ENCODE results near the gene MACROD2.
"Not testable (repeated sequence)": the region's sequence is repeated elsewhere in the genome, so short reads cannot be mapped to it uniquely, and the experiment has no call there.

The MACROD2 gene

GRCh38 chr20:15515691-15516090 is 1520.4 kb downstream of the MACROD2 start:
- DNase-seq, result no peak

GRCh38 chr20:15520930-15521524 is 1525.7 kb downstream of the MACROD2 start:
- DNase-seq, result no peak

GRCh38 chr20:15523400-15523799 is 1528.1 kb downstream of the MACROD2 start:
- no peak for DNase-seq

DNA sequence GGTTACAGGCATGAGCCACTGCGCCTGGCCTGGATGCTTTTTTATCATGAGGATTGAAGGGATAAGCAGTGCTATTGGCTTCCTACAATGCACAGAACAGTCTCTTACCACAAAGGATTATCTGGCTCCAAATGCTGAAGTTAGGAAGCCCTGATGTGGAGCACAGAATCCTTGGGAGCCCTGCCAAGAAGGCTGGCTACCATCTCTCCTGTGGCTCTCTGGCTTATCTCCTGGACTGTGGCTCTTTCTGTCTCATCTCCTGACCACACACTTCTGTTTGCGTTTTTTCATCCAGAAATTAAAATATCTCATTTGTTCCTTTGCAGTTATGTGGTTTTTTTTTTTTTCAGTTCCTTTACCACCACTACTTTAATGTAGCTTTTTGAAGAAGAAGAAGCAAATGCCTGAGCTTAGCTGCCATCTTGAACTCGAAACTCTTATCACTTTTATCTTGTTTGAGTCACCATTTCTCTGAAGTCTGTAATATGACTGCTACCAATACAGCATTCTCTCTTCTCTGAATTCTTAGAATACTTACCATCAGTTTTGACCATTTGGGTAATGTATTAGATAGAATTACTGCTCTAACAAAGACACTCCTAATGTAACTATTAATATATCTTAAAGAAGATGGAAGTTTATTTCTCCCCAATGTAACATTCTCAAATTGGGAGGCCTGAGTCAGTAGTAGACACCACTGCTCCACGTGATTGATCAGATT is 1533.2 kb downstream of the MACROD2 start:
- no peak for DNase-seq

- no peak for DNase-seq
Measured at GRCh38 chr20:15535863-15536262, 1540.5 kb downstream of the MACROD2 start.

DNA sequence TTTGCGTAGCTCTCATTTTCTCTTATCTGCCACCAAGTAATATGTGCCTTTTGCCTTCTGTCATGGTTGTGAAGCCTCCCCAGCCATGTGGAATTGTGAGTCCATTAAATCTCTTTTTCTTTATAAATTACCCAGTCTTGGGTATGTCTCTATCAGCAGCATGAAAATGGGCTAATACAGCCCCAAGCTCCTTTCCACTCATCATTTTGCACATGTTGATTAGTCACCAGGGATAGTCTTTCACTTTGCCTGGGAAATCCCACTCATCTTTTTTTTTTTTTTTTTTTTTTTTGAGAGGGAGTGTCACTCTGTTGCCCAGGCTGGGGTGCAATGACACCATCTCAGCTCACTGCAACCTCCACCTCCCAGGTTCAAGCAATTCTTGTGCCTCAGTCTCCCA is 1541.9 kb downstream of the MACROD2 start:
- DNase-seq, result not testable (repeated sequence)

GRCh38 chr20:15542655-15543054 is 1547.3 kb downstream of the MACROD2 start:
- no peak for DNase-seq

DNA sequence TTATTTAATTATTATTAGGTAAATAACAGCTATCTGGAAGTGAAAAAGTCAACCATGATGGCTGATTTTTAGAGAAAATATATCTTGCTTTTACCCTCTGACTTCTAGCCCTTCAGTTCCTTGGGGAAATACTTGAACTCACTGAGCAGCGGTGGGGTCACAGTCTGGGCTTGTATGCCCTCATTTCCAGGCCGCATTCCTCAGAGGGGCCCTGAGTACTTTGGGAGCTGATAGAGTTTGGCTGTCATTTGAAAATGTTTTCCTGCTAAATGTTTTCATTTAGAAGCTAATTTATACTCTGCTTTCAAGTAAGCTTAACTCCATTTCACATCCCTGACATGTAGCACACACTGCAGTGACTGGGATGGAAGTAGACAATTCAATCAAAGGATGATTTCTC is 1549.4 kb downstream of the MACROD2 start:
- no peak for DNase-seq

- DNase-seq, result no peak
Measured at GRCh38 chr20:15546525-15547023, 1551.3 kb downstream of the MACROD2 start.

GRCh38 chr20:15547119-15547518 is 1551.8 kb downstream of the MACROD2 start:
- no peak for DNase-seq

GRCh38 chr20:15550116-15550870 is 1555.0 kb downstream of the MACROD2 start:
- DNase-seq, result no peak

- no peak for DNase-seq
Measured at GRCh38 chr20:15555913-15556312, 1560.6 kb downstream of the MACROD2 start.

DNA sequence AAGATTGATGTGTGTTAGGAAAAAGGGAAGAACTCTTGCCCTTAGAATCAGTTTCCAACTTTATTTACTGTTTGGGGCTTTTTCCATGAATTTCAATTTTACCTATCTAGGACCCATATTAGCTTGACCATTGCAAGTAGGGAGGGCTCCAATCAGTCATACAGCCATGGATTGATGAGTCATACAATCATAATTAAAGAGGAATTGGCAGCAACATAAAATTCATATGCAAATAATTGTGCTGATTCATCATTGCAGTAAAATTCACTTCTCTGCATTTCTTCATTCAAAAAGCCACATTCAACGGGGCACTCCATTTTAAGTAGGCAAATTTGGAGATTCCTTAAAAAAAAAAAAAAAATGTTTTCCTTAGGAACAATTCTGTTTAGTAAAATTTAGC is 1561.6 kb downstream of the MACROD2 start:
- no peak for DNase-seq

DNA sequence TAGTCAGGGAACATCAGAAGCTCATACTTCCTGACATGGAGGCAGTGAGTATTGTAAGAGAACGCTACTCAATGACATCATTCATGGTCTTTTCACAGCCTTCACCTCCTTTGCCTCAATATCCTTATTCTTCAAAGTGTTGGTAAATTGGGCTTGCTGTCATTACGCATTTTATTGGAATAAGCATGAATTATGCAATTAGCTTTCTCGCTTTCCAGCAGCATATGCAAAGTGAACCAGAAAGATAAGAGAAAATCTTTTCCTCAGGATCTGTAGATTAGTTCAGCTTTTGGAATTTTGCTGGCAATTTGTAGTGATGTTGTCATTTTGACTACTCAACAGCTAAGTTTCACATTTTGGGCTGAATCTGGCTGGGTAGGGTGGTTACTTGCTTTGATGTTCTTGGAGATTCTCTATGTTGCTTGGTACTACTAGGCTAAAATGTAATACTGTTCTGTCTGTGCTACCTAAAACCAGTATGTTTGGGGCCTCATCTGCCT is 1565.8 kb downstream of the MACROD2 start:
- DNase-seq, result no peak

- no peak for DNase-seq
Measured at GRCh38 chr20:15561707-15562404, 1566.5 kb downstream of the MACROD2 start.

GRCh38 chr20:15563836-15564235 is 1568.5 kb downstream of the MACROD2 start:
- DNase-seq, result no peak

GRCh38 chr20:15564981-15565380 is 1569.7 kb downstream of the MACROD2 start:
- DNase-seq, result no peak

DNA sequence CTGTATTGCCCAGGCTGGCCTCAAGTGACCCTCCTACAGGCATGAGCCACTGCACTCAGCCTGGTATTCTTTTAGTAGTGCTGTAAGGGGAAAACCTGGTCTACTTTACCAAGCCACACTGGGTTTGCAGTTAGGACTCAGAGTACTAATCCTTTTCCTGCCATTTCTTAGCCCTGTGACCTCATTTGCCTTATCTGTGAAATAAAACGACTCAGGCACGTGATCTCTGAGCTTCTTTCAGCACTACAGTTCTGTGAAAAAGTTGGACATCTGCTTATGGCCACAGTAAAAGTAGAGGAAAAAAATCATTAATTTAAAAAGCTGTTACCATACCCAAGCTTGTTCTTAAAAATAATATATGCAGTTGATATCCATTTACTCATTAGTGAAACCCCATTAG is 1570.5 kb downstream of the MACROD2 start:
- DNase-seq, result no peak

DNA sequence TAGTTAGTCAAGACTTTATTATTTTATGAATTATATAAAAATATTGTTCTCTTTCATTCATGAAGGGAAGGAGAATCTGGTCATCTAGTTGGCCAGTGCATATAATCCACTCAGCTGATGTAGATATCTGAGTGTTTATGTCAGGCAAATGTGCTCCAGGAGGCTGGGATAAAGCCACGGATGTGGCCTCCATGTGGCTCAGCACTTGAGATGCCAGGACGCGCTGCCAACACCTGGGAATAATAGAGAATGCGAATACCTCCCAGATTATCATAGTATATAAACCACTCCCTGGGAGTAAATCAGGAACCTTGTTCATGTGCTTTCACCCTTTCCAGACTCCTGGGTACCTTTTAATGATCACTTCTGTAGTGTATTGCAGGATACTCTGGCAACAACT is 1571.9 kb downstream of the MACROD2 start:
- DNase-seq, result no peak

DNA sequence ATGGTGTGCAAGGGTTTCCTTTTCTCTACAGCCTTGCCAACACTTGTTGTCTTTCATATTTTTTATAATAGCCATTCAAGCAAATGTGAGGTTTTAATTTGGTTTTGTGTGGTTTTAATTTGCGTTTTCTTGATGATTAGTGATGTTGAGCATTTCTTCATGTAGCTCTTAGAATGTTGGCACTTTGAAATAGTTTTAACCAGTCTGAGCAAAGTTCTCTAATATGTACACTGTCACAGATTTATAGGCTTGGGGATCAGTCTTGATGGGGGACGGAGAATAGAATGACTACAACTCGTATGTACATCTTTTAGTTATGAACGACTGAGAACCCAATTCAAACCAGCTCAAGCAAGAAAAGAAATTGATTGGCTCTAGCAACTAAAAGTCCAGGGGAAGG is 1574.8 kb downstream of the MACROD2 start:
- no peak for DNase-seq

DNA sequence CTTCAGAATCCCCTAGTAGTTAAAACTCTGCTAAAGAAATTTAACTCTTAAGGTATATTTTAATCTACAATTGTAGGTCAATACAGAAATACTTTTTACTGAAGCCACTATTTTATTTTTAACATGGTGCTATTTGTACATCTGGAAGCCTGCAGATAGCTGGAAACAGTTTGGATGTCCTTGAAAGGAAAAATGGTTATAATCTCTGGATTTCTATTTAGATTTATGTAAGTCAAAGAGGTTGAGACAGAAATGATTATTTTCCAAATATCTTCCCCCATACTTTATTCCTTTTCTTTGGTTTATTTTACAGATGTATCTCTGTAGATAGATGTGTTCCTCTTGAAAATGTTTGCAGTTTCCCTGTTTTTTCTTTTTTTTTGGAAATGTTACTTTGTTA is 1575.7 kb downstream of the MACROD2 start:
- DNase-seq, result no peak

DNA sequence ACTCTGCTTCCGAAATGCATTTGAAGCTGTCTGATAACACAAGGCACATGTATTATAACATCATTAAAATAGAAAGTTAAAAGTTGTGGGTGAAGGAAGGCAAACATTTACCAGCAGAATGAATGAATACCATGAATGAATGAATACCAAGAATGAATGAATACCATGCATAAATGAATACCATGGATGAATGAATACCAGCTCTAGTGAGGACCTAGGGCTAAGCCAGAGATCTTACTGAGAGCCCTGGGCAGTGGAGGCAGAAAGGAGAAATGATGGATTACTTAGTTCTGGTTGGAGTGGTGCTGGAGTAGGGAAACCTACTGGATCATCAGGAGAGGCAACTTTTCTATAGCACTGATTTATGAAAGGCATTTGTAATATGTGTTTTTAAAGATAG is 1579.9 kb downstream of the MACROD2 start:
- no peak for DNase-seq

- DNase-seq, result no peak
Measured at GRCh38 chr20:15576411-15576810, 1581.1 kb downstream of the MACROD2 start.
